ENCODE measurements around the gene PCDHB14.
"Not testable (repeated sequence)": the region's sequence is repeated elsewhere in the genome, so short reads cannot be mapped to it uniquely, and the experiment has no call there.

Gene PCDHB14

DNA sequence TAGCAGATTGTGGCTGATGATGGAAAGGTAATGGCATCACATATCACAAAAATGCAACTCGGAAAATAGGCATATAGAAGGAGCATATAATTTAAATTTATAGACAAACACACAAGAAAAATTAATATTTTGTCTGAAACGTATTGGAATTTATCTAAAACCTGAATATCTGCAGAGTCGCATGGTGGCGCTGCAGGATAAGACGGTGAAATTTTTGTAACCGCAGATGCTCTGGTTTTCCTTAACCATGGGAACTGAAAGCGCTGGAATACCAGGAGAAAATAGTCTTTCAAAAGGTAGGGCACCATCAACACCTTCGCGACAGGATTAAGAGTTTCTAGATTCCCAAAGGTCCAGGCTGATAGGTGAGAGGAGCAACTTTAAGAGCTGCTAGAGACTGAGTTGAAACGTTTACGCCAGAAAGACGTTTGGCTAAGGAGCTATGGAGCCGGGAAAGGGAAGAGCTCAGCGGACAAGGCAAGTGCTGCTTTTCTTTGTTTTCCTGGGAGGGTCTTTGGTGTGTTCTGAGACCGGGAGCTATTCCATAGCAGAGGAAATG, 11.0 kb downstream of the PCDHB14 start:
- Mint-ChIP-seq H3K9me3 (peaks cover 69% of the 10 kb centered on the region), H3K27me3 (peaks cover 25% of the 10 kb centered on the region)

DNA sequence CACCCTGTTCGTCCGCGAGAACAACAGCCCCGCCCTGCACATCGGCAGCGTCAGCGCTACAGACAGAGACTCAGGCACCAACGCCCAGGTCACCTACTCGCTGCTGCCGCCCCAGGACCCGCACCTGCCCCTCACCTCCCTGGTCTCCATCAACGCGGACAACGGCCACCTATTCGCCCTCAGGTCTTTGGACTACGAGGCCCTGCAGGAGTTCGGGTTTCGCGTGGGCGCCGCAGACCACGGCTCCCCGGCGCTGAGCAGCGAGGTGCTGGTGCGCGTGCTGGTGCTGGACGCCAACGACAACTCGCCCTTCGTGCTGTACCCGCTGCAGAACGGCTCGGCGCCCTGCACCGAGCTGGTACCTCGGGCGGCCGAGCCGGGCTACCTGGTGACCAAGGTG, 12.8 kb downstream of the PCDHB14 start:
- H3K4me1 Mint-ChIP-seq (ENCODE audit: low read depth); H3K36me3 Mint-ChIP-seq (ENCODE audit: low read depth); H3K4me3 Mint-ChIP-seq; intact Hi-C loops (cut with micrococcal nuclease); H3K27ac Mint-ChIP-seq: not testable (repeated sequence)
- peaks cover 34% of the 10 kb centered on the region for H3K27me3 Mint-ChIP-seq
- peaks cover 84% of the 10 kb centered on the region for H3K9me3 Mint-ChIP-seq

More for the DNA sequence above, 11.0 kb downstream of the PCDHB14 start:
- Mint-ChIP-seq H3K4me3 (no peak overlapping the region), H3K27ac (no peak overlapping the region), H3K36me3 (ENCODE audit: low read depth) (peaks cover 6% of the 10 kb centered on the region), H3K4me1 (ENCODE audit: low read depth) (no peaks in the 10 kb centered on the region)
- intact Hi-C loops (cut with micrococcal nuclease) = no loop called here

DNA sequence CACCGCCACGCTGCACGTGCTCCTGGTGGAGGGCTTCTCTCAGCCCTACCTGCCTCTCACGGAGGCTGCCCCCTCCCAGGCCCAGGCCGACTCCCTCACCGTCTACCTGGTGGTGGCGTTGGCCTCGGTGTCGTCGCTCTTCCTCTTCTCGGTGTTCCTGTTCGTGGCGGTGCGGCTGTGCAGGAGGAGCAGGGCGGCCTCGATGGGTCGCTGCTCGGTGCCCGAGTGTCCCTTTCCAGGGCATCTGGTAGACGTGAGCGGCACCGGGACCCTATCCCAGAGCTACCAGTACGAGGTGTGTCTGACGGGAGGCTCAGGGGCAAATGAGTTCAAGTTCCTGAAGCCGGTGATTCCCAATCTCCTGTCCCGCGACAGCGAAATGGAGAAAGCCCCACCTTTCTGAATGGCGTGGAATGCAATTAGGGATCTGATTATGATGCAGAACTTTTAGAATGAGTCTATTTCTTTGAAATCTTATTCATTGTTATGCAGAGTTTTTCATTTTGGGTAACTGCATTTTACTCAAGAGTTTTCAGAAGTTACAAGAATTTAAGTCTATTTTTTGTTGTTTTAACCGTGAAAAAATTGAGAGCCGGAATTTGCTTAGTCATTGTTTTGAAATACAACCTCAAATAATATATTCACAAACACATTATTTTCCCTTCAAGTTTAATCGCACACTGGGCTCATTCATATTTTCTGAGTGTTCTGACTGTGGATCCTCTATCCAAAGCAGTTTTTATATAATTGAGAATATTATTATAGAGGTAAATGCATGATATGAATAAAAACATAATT, 13.6 kb downstream of the PCDHB14 start:
- H3K9me3 Mint-ChIP-seq = peaks cover 84% of the 10 kb centered on the region
- no peak overlapping the region for H3K27ac Mint-ChIP-seq
- intact Hi-C loops (cut with micrococcal nuclease) = no loop called here
- H3K27me3 Mint-ChIP-seq = peaks cover 41% of the 10 kb centered on the region
- peaks cover 8% of the 10 kb centered on the region for H3K36me3 Mint-ChIP-seq (ENCODE audit: low read depth)
- no peak overlapping the region for H3K4me3 Mint-ChIP-seq
- H3K4me1 Mint-ChIP-seq (ENCODE audit: low read depth) = no peaks in the 10 kb centered on the region

DNA sequence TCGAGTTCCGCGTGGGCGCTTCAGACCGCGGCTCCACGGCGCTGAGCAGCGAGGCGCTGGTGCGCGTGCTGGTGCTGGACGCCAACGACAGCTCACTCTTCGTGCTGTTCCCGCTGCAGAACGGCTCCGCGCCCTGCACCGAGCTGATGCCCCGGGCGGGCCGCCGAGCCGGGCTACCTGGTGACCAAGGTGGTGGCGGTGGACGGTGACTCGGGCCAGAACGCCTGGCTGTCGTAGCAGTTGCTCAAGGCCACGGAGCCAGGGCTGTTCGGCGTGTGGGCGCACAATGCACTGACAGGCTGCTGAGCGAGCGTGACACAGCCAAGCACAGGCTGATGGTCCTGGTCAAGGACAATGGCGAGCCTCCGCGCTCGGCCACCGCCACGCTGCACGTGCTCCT, 18.4 kb downstream of the PCDHB14 start:
- H3K36me3 Mint-ChIP-seq (ENCODE audit: low read depth) = peaks cover 9% of the 10 kb centered on the region
- H3K27me3 Mint-ChIP-seq = peaks cover 25% of the 10 kb centered on the region
- intact Hi-C loops (cut with micrococcal nuclease) = no loop called here
- no peaks in the 10 kb centered on the region for H3K4me1 Mint-ChIP-seq (ENCODE audit: low read depth)
- no peak overlapping the region for H3K27ac Mint-ChIP-seq
- H3K4me3 Mint-ChIP-seq = no peak overlapping the region
- H3K9me3 Mint-ChIP-seq = peaks cover 89% of the 10 kb centered on the region

DNA sequence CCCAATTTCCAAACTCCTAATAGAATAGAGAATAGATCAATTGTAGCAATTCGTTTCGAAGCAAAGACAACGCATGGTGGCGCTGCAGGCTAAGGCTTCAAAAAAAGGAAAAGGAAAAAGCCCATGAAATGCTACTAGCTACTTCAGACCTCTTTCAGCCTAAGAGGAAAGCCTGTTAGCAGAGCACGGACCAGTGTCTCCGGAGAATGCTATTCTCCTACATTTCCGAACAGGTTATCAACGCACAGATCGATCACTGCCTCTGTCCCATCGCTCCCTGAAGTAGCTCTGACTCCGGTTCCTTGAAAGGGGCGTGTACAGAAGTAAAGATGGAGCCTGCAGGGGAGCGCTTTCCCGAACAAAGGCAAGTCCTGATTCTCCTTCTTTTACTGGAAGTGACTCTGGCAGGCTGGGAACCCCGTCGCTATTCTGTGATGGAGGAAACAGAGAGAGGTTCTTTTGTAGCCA, 22.1 kb downstream of the PCDHB14 start, which contains the start of gene PCDHB15:
Gene PCDHB15, plus strand, starts transcription at position 146 of the 468 bp plus-strand sequence. Its CDS starts 184 bp downstream, at position 330.
- Mint-ChIP-seq H3K9me3 (peaks cover 96% of the 10 kb centered on the region), H3K4me1 (ENCODE audit: low read depth) (no peaks in the 10 kb centered on the region), H3K36me3 (ENCODE audit: low read depth) (peaks cover 6% of the 10 kb centered on the region), H3K27me3 (peaks cover 20% of the 10 kb centered on the region), H3K4me3 (no peak within 1 kb of the TSS), H3K27ac (no peak within 1 kb of the TSS)
- intact Hi-C loops (cut with micrococcal nuclease) = no loop called here

DNA sequence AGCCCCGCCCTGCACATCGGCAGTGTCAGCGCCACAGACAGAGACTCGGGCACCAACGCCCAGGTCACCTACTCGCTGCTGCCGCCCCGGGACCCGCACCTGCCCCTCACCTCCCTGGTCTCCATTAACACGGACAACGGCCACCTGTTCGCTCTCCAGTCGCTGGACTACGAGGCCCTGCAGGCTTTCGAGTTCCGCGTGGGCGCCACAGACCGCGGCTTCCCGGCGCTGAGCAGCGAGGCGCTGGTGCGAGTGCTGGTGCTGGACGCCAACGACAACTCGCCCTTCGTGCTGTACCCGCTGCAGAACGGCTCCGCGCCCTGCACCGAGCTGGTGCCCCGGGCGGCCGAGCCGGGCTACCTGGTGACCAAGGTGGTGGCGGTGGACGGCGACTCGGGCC, 23.8 kb downstream of the PCDHB14 start:
- H3K27ac Mint-ChIP-seq; H3K36me3 Mint-ChIP-seq (ENCODE audit: low read depth); H3K4me3 Mint-ChIP-seq; H3K4me1 Mint-ChIP-seq (ENCODE audit: low read depth); intact Hi-C loops (cut with micrococcal nuclease); H3K27me3 Mint-ChIP-seq: not testable (repeated sequence)
- peaks cover 93% of the 10 kb centered on the region for H3K9me3 Mint-ChIP-seq

DNA sequence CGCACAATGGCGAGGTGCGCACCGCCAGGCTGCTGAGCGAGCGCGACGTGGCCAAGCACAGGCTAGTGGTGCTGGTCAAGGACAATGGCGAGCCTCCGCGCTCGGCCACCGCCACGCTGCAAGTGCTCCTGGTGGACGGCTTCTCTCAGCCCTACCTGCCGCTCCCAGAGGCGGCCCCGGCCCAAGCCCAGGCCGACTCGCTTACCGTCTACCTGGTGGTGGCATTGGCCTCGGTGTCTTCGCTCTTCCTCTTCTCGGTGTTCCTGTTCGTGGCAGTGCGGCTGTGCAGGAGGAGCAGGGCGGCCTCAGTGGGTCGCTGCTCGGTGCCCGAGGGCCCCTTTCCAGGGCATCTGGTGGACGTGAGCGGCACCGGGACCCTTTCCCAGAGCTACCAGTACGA, 24.3 kb downstream of the PCDHB14 start:
- H3K27ac Mint-ChIP-seq; H3K4me1 Mint-ChIP-seq (ENCODE audit: low read depth); H3K36me3 Mint-ChIP-seq (ENCODE audit: low read depth); intact Hi-C loops (cut with micrococcal nuclease); H3K27me3 Mint-ChIP-seq; H3K4me3 Mint-ChIP-seq: not testable (repeated sequence)
- peaks cover 93% of the 10 kb centered on the region for H3K9me3 Mint-ChIP-seq

DNA sequence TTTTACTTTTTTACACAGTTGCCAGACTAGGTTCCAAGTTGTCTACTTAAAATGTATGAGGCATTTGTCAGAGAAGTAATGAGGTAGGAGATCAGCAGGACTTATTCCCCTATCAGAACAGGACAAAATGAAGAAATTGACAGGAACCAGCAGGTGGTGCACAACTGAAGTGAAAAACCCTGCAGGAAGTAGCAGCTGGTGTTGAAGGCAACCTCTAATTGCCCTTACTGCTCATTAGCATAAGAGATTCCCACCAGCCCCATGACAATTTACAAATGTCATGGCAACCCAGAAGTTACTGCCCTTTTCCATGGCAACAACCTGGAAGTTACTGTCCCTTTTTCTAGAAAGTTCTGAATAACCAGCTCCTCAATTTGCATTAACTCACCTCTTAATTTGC, 27.4 kb downstream of the PCDHB14 start:
- Mint-ChIP-seq H3K27ac (no peak overlapping the region), H3K4me3 (no peak overlapping the region), H3K27me3 (peaks cover 4% of the 10 kb centered on the region), H3K9me3 (peaks cover 83% of the 10 kb centered on the region), H3K4me1 (ENCODE audit: low read depth) (no peaks in the 10 kb centered on the region), H3K36me3 (ENCODE audit: low read depth) (no peaks in the 10 kb centered on the region)
- intact Hi-C loops (cut with micrococcal nuclease) = no loop called here

DNA sequence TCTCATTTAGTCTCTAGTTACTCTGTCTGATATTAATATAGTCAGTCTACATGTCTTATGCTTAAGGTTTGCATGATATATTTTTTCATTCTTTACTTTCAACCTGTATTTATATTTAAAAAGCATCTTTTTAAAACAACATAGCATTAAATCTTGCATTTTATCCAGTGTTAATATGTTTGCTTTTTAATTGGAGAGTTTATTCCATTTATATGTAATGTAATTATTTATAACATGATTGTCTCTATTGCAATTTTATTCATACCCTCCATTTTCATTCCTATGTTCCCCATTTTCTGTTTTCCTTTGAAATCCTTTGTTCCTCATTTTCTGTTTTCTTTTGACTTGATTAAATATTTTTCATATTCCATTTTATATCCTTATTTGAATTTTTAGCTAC, 35.3 kb downstream of the PCDHB14 start:
- Mint-ChIP-seq H3K9me3 (peaks cover 82% of the 10 kb centered on the region), H3K4me3 (no peak overlapping the region), H3K36me3 (ENCODE audit: low read depth) (no peaks in the 10 kb centered on the region), H3K27ac (no peak overlapping the region), H3K4me1 (ENCODE audit: low read depth) (no peaks in the 10 kb centered on the region), H3K27me3 (no peaks in the 10 kb centered on the region)
- intact Hi-C loops (cut with micrococcal nuclease) = no loop called here

DNA sequence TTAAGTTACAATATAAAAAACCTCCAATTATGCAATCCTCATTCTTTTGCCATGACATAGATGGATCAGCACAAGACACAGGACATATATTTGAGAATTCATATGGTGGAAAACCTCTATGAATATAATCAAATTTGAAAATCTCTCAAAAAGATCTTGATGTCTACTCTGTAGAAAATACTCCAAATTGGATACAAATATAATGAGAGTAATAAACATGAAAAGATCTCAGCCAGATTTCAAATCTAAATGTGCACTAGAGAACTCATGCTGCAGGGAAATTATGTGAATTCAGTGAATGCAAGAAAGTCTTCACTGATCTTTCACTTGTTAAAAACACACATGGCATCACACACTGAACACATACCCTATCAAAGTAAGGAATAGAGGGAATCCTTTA, 35.8 kb downstream of the PCDHB14 start:
- Mint-ChIP-seq H3K4me3 (no peak overlapping the region), H3K9me3 (peaks cover 87% of the 10 kb centered on the region), H3K27me3 (no peaks in the 10 kb centered on the region)

DNA sequence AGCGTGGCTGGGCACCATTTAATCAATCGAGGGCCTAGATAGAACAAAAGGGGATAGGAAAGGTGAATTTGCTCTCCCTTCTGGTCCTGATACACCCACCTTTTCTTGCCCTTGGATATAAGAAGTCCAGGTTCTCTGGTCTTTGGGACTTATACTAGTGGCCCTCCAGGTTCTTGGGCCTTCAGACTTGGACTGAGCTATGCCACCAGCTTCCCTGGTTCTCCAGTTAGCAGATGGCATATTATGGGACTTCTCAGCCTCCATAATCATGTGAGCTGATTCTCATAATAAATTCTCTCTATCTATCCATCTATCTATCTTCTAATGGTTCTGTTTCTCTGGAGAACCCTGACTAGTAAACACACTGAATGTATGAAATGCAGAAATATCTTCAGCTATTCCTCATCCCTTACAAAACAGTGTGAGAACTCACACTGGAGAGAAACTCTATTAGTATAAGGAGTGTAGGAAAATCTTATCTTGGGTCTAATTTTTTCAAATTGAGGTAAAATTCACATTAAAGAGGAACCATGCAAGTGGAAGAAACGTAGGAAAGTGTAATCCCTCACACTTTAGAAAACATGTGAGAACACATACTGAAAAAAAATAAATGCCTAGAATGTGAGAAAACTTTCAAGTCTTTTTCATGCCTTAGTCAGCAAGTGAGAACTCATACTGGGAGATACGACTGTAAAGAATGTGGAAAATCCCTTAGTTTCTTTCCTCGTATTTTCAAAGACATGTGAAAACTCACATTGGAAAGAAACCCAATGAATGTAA, 37.5 kb downstream of the PCDHB14 start:
- Mint-ChIP-seq H3K9me3 (peaks cover 89% of the 10 kb centered on the region), H3K27me3 (no peaks in the 10 kb centered on the region), H3K4me1 (ENCODE audit: low read depth) (no peaks in the 10 kb centered on the region), H3K27ac (no peak overlapping the region), H3K36me3 (ENCODE audit: low read depth) (no peaks in the 10 kb centered on the region), H3K4me3 (no peak overlapping the region)
- intact Hi-C loops (cut with micrococcal nuclease) = loop anchor here (10.0 kb wide), 1 partner anchor 54 kb away; no protein-coding TSS in a partner anchor

More for the DNA sequence above, 35.8 kb downstream of the PCDHB14 start:
- Mint-ChIP-seq H3K27ac (no peak overlapping the region), H3K36me3 (ENCODE audit: low read depth) (no peaks in the 10 kb centered on the region), H3K4me1 (ENCODE audit: low read depth) (no peaks in the 10 kb centered on the region)
- intact Hi-C loops (cut with micrococcal nuclease) = no loop called here

DNA sequence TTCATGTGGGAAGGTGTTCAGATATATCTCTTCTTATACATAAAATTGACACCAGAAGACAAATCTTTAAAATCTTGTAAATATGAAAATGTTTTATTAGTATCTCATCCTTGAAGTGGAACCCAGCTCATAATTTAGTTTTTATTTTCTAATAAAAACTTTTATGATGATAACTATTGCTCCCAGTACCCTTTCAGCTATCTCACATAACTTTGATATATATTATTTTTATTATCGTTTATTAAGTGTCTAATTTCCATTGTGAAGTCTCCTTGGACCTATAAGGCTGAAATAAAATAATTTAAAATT, 38.0 kb downstream of the PCDHB14 start:
- no peaks in the 10 kb centered on the region for H3K27me3 Mint-ChIP-seq
- peaks cover 89% of the 10 kb centered on the region for H3K9me3 Mint-ChIP-seq
- H3K4me1 Mint-ChIP-seq (ENCODE audit: low read depth) = no peaks in the 10 kb centered on the region
- H3K4me3 Mint-ChIP-seq = no peak overlapping the region
- intact Hi-C loops (cut with micrococcal nuclease) = loop anchor here (10.0 kb wide), 1 partner anchor 54 kb away; no protein-coding TSS in a partner anchor
- H3K27ac Mint-ChIP-seq = no peak overlapping the region
- no peaks in the 10 kb centered on the region for H3K36me3 Mint-ChIP-seq (ENCODE audit: low read depth)

DNA sequence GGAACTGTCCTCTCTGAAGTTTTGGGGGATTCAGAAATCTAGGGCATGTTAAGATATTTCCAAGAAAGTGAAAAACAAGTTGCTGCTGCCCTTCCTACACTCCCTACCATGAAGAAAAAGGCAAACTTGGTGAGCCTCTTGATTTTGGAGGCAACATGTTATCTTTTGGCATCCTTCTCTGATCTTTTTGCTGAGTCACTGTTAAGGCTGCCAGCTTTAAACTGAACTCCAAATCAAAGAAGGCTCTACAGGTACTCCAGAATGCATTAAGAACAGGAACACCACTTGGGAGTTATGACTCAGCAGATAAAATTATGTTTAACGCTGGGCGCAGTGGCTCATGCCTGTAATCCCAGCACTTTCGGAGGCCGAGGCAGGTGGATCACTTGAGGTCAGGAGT, 46.1 kb downstream of the PCDHB14 start:
- H3K27me3 Mint-ChIP-seq = no peaks in the 10 kb centered on the region
- no peak overlapping the region for H3K27ac Mint-ChIP-seq
- no peaks in the 10 kb centered on the region for H3K4me1 Mint-ChIP-seq (ENCODE audit: low read depth)
- peaks cover 100% of the 10 kb centered on the region for H3K9me3 Mint-ChIP-seq
- no peak overlapping the region for H3K4me3 Mint-ChIP-seq
- intact Hi-C loops (cut with micrococcal nuclease) = loop anchor here (10.0 kb wide), 1 partner anchor 46 kb away; no protein-coding TSS in a partner anchor
- no peaks in the 10 kb centered on the region for H3K36me3 Mint-ChIP-seq (ENCODE audit: low read depth)

DNA sequence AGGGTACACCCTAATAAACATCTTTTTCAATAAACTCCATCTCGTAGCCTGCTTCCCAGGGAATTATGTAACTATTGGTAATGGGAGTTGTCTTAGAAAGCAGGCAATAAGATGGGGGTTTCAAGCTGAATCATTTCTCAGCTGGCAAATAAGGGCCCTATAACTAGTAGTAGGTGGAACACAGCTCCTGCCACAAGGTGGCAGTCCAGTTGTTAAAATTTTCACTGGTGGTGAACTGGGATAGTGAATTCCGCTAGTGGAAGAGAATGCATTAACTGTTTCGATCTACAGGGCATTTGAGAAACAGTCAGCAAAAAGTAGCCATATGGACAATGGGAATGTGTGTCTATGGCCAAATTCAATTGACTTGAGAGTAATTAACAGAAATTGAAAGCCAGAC, 49.8 kb downstream of the PCDHB14 start:
- intact Hi-C loops (cut with micrococcal nuclease) = no loop called here
- no peak overlapping the region for H3K27ac Mint-ChIP-seq
- H3K4me1 Mint-ChIP-seq (ENCODE audit: low read depth) = no peaks in the 10 kb centered on the region
- no peaks in the 10 kb centered on the region for H3K27me3 Mint-ChIP-seq
- H3K36me3 Mint-ChIP-seq (ENCODE audit: low read depth) = no peaks in the 10 kb centered on the region
- no peak overlapping the region for H3K4me3 Mint-ChIP-seq
- H3K9me3 Mint-ChIP-seq = peaks cover 100% of the 10 kb centered on the region

Data from dendritic cell treated with granulocyte-macrophage colony-stimulating factor and Interleukin-4, amounts not matched to agents 40 ng/mL and 50 ng/mL, for 4 days (primary cell).